Measurements from ENCODE around the gene SMKR1.
A peak's percentile ranks its signal among the peaks of the same experiment; 100 is the strongest.
"Not testable (repeated sequence)": the region's sequence is repeated elsewhere in the genome, so short reads cannot be mapped to it uniquely, and the experiment has no call there.

The SMKR1 gene

GRCh38 chr7:129468547-129468946 lies 33.8 kb upstream of the SMKR1 start:
- no peak overlapping the region for H3K4me3 ChIP-seq (replicated peaks in 1 of 2; ENCODE audit: low read depth in 2 of 2, low read length in 2 of 2)
- no peak for DNase-seq (ENCODE audit: low read depth in 2 of 2)
- no peak for TF ChIP-seq CTCF (IDR thresholded peaks at IDR 0.05; ENCODE audit: low read depth, low read length)

GRCh38 chr7:129469930-129470329 lies 32.4 kb upstream of the SMKR1 start:
- TF ChIP-seq CTCF (IDR thresholded peaks at IDR 0.05; ENCODE audit: low read depth, low read length), result no peak

GRCh38 chr7:129470411-129470810 lies 31.9 kb upstream of the SMKR1 start:
- H3K4me3 ChIP-seq (replicated peaks in 1 of 2; ENCODE audit: low read depth in 2 of 2, low read length in 2 of 2), result no peak overlapping the region
- no peak for DNase-seq (ENCODE audit: low read depth in 2 of 2)
- TF ChIP-seq CTCF (IDR thresholded peaks at IDR 0.05; ENCODE audit: low read depth, low read length), result no peak

More at GRCh38 chr7:129469930-129470329, 32.4 kb upstream of the SMKR1 start:
- no peak for DNase-seq (ENCODE audit: low read depth in 2 of 2)
- no peak overlapping the region for H3K4me3 ChIP-seq (replicated peaks in 1 of 2; ENCODE audit: low read depth in 2 of 2, low read length in 2 of 2)

GRCh38 chr7:129471402-129471827 lies 30.9 kb upstream of the SMKR1 start:
- DNase-seq (ENCODE audit: low read depth in 2 of 2), result peak in 1 of 2 donors; percentile 16
- TF ChIP-seq CTCF (IDR thresholded peaks at IDR 0.05; ENCODE audit: low read depth, low read length), result no peak

GRCh38 chr7:129475931-129476330 lies 26.4 kb upstream of the SMKR1 start:
- DNase-seq (ENCODE audit: low read depth in 2 of 2); H3K4me3 ChIP-seq (replicated peaks in 1 of 2; ENCODE audit: low read depth in 2 of 2, low read length in 2 of 2): not testable (repeated sequence)

More at GRCh38 chr7:129471402-129471827, 30.9 kb upstream of the SMKR1 start:
- no peak overlapping the region for H3K4me3 ChIP-seq (replicated peaks in 1 of 2; ENCODE audit: low read depth in 2 of 2, low read length in 2 of 2)

- not testable (repeated sequence) for H3K4me3 ChIP-seq (replicated peaks in 1 of 2; ENCODE audit: low read depth in 2 of 2, low read length in 2 of 2); DNase-seq (ENCODE audit: low read depth in 2 of 2)
These were observed 25.9 kb upstream of the SMKR1 start for GRCh38 chr7:129476398-129476797.

- H3K4me3 ChIP-seq (replicated peaks in 1 of 2; ENCODE audit: low read depth in 2 of 2, low read length in 2 of 2), result no peak overlapping the region
- no peak for TF ChIP-seq CTCF (IDR thresholded peaks at IDR 0.05; ENCODE audit: low read depth, low read length)
- DNase-seq (ENCODE audit: low read depth in 2 of 2), result no peak
These were observed 22.5 kb upstream of the SMKR1 start for GRCh38 chr7:129479831-129480230.

- no peak for TF ChIP-seq CTCF (IDR thresholded peaks at IDR 0.05; ENCODE audit: low read depth, low read length)
These were observed 21.5 kb upstream of the SMKR1 start for GRCh38 chr7:129480674-129481363.

GRCh38 chr7:129481376-129481775 lies 21.0 kb upstream of the SMKR1 start:
- DNase-seq (ENCODE audit: low read depth in 2 of 2); H3K4me3 ChIP-seq (replicated peaks in 1 of 2; ENCODE audit: low read depth in 2 of 2, low read length in 2 of 2): not testable (repeated sequence)

More at GRCh38 chr7:129480674-129481363, 21.5 kb upstream of the SMKR1 start:
- DNase-seq (ENCODE audit: low read depth in 2 of 2), result no peak
- no peak overlapping the region for H3K4me3 ChIP-seq (replicated peaks in 1 of 2; ENCODE audit: low read depth in 2 of 2, low read length in 2 of 2)

Measured in cardiac fibroblast (primary cell).